Measurements from ENCODE around the gene TTLL6.
A peak's percentile ranks its signal among the peaks of the same experiment; 100 is the strongest.

TTLL6 gene

DNA sequence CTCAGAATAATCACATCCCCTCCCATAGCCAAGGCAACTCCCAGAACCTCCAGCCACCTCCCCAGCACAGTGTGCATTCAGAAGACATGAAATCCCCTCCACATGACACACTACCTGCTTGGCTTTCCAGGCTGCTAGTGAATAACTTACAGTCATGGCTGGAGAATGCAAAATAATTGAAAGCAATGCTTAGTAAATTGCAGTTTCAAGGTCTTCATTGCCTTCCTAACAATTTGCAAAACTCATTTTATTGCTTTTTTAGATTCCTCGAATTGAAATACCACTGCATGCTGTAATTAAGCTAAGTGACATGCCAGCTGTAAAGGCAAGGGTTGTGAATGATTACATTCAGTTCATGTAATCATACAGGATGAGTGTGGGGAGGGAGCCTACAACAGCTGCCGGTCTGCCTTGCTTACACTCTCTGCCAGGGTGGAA, 59.5 kb downstream of the TTLL6 start:
- no peak overlapping the region for H3K27ac ChIP-seq (ENCODE audit: low read depth, low read length)
- no peak overlapping the region for H3K9ac ChIP-seq (ENCODE audit: low read length)
- no peak overlapping the region for H3K4me3 ChIP-seq (ENCODE audit: low read depth, low read length)
- H3K27me3 ChIP-seq (ENCODE audit: control insufficient read depth, insufficient read depth, low read length) = peaks cover 95% of the 10 kb centered on the region
- no peaks in the 10 kb centered on the region for H3K9me3 ChIP-seq (ENCODE audit: control insufficient read depth, insufficient read depth, low read depth, low read length)
- H3K36me3 ChIP-seq (ENCODE audit: control insufficient read depth, insufficient read depth, low read length) = no peaks in the 10 kb centered on the region
- no peaks in the 10 kb centered on the region; the same call in 1 of the 2 replicates for H3K4me1 ChIP-seq (ENCODE audit: control insufficient read depth, insufficient read depth, low read length)

DNA sequence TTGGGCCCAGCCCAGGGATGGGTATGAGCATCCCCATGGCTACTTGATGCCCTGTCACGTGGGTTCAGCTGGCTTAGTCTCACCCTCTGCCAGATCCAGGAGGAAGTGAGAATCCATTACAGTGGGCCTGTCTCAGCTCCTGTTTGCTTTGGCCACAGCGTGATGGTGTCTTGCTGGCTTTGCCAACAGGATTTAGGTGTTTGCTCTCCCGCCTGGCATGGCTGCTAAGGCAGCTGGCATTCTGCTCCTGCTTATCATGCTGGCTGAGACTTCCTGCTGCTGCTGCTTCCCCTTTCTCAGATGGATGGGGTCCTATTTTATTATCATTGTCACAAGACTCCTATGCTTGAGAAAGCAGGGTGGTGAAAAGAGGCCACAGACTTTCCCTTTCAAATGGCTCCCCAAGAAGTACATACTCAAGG, 60.2 kb downstream of the TTLL6 start:
- no peaks in the 10 kb centered on the region for H3K9me3 ChIP-seq (ENCODE audit: control insufficient read depth, insufficient read depth, low read depth, low read length)
- H3K4me1 ChIP-seq (ENCODE audit: control insufficient read depth, insufficient read depth, low read length) = peaks cover 4% of the 10 kb centered on the region; the same call in 1 of the 2 replicates
- no peak overlapping the region for H3K4me3 ChIP-seq (ENCODE audit: low read depth, low read length)
- H3K9ac ChIP-seq (ENCODE audit: low read length) = no peak overlapping the region
- peaks cover 95% of the 10 kb centered on the region for H3K27me3 ChIP-seq (ENCODE audit: control insufficient read depth, insufficient read depth, low read length)
- H3K36me3 ChIP-seq (ENCODE audit: control insufficient read depth, insufficient read depth, low read length) = no peaks in the 10 kb centered on the region
- no peak overlapping the region for H3K27ac ChIP-seq (ENCODE audit: low read depth, low read length)

GRCh38 chr17:48755356-48755755, 61.7 kb downstream of the TTLL6 start:
- Histone ChIP-seq H3K4me3 (ENCODE audit: low read depth, low read length) (peak overlapping the region; percentile 36), H3K9ac (ENCODE audit: low read length) (no peak overlapping the region), H3K27me3 (ENCODE audit: control insufficient read depth, insufficient read depth, low read length) (peaks cover 96% of the 10 kb centered on the region), H3K4me1 (ENCODE audit: control insufficient read depth, insufficient read depth, low read length) (peaks cover 5% of the 10 kb centered on the region; the same call in 1 of the 2 replicates), H3K36me3 (ENCODE audit: control insufficient read depth, insufficient read depth, low read length) (no peaks in the 10 kb centered on the region), H3K9me3 (ENCODE audit: control insufficient read depth, insufficient read depth, low read depth, low read length) (no peaks in the 10 kb centered on the region), H3K27ac (ENCODE audit: low read depth, low read length) (no peak overlapping the region)

DNA sequence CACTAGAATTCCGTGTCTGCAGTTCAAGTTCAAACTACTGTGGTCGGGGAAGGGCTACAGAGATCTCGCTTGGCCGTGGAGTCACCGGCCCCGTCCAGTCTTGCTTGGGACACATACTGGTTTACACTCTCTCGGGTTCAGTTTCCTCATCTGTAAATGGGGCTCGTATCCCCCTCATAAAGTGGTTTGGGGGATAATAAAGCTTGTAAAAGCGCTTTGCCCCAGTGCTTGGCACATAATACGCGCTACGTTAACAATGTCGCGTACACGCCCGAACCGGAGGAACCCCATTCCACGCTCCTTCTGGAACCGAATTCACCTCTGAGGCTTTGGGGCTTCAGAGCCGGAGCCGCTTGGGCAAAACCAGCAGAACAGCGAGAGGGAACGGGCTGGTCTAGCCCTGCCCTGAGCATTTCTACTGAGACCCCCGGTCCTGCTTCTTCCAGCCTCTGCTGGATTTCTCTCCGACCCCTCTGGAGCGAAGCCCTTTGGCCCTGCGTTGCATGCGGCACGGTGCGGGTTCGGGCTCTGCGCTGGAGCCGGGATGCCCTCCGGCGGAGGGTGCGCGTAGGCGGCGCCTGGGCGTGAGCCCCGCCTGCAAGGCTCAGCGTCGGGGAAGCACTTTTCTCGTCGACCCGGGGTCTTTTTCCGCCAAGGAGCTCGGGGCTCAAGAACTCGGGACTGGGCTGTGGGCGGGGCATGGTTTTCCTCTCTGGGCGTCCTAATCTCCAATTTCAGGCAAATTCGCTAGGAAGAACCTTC, 62.3 kb downstream of the TTLL6 start:
- Histone ChIP-seq H3K4me1 (ENCODE audit: control insufficient read depth, insufficient read depth, low read length) (peaks cover 6% of the 10 kb centered on the region; the same call in 1 of the 2 replicates), H3K27me3 (ENCODE audit: control insufficient read depth, insufficient read depth, low read length) (peaks cover 98% of the 10 kb centered on the region), H3K36me3 (ENCODE audit: control insufficient read depth, insufficient read depth, low read length) (no peaks in the 10 kb centered on the region), H3K27ac (ENCODE audit: low read depth, low read length) (no peak overlapping the region), H3K9ac (ENCODE audit: low read length) (no peak overlapping the region), H3K4me3 (ENCODE audit: low read depth, low read length) (peak overlapping the region; percentile 36), H3K9me3 (ENCODE audit: control insufficient read depth, insufficient read depth, low read depth, low read length) (no peaks in the 10 kb centered on the region)

GRCh38 chr17:48753794-48754499, 63.1 kb downstream of the TTLL6 start:
- peaks cover 98% of the 10 kb centered on the region for H3K27me3 ChIP-seq (ENCODE audit: control insufficient read depth, insufficient read depth, low read length)
- no peak overlapping the region for H3K9ac ChIP-seq (ENCODE audit: low read length)
- peak overlapping the region; percentile 36; the same call in 1 of the 2 replicates for H3K4me3 ChIP-seq (ENCODE audit: low read depth, low read length)

GRCh38 chr17:48752399-48753288, 64.4 kb downstream of the TTLL6 start:
- peaks cover 11% of the 10 kb centered on the region; the same call in 1 of the 2 replicates for H3K4me1 ChIP-seq (ENCODE audit: control insufficient read depth, insufficient read depth, low read length)
- peaks cover 100% of the 10 kb centered on the region for H3K27me3 ChIP-seq (ENCODE audit: control insufficient read depth, insufficient read depth, low read length)

More at GRCh38 chr17:48753794-48754499, 63.1 kb downstream of the TTLL6 start:
- H3K27ac ChIP-seq (ENCODE audit: low read depth, low read length) = no peak overlapping the region
- H3K9me3 ChIP-seq (ENCODE audit: control insufficient read depth, insufficient read depth, low read depth, low read length) = no peaks in the 10 kb centered on the region
- no peaks in the 10 kb centered on the region for H3K36me3 ChIP-seq (ENCODE audit: control insufficient read depth, insufficient read depth, low read length)
- H3K4me1 ChIP-seq (ENCODE audit: control insufficient read depth, insufficient read depth, low read length) = peaks cover 8% of the 10 kb centered on the region; the same call in 1 of the 2 replicates

DNA sequence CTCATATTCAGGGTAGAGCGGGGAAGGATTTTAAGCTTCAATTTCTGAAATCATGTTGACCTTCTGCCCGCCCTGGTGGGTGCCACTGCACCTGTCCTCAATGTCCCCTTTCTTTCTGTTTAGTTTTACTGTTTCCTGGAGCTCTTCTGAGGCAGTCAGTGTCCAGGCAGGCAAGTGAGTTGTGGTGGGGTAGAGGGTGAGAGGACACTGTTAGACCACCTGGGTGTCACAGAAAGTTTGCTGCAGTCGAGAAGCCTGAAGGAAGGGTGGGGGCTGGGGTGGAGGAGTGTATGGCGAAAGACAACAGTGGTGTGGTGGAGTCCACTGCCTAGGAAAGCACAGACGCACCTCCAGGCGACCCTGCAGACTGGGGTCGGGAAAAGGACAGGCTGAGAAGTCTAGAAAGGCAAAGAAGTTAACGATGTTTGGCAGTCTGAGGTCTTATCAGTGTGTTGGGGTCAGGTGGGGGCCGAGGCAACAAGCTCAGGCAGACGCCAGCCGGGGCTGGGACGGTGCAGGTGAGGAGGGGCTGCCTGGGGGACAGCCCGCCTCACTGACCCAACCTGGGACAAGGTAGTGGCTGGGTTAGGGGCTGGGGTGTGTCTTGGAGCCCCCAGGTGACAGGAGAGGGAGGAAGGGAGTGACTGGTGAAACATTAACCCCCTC, 65.2 kb downstream of the TTLL6 start:
- Histone ChIP-seq H3K27ac (ENCODE audit: low read depth, low read length) (no peak overlapping the region), H3K9ac (ENCODE audit: low read length) (no peak overlapping the region), H3K4me1 (ENCODE audit: control insufficient read depth, insufficient read depth, low read length) (peaks cover 16% of the 10 kb centered on the region; the same call in 1 of the 2 replicates), H3K36me3 (ENCODE audit: control insufficient read depth, insufficient read depth, low read length) (no peaks in the 10 kb centered on the region), H3K4me3 (ENCODE audit: low read depth, low read length) (no peak overlapping the region), H3K9me3 (ENCODE audit: control insufficient read depth, insufficient read depth, low read depth, low read length) (no peaks in the 10 kb centered on the region), H3K27me3 (ENCODE audit: control insufficient read depth, insufficient read depth, low read length) (peaks cover 100% of the 10 kb centered on the region)

More at GRCh38 chr17:48752399-48753288, 64.4 kb downstream of the TTLL6 start:
- Histone ChIP-seq H3K27ac (ENCODE audit: low read depth, low read length) (no peak overlapping the region), H3K4me3 (ENCODE audit: low read depth, low read length) (0 out of 2 replicates have a peak overlapping the region, but pooled peaks have one; percentile 1), H3K9ac (ENCODE audit: low read length) (no peak overlapping the region), H3K36me3 (ENCODE audit: control insufficient read depth, insufficient read depth, low read length) (no peaks in the 10 kb centered on the region), H3K9me3 (ENCODE audit: control insufficient read depth, insufficient read depth, low read depth, low read length) (no peaks in the 10 kb centered on the region)

DNA sequence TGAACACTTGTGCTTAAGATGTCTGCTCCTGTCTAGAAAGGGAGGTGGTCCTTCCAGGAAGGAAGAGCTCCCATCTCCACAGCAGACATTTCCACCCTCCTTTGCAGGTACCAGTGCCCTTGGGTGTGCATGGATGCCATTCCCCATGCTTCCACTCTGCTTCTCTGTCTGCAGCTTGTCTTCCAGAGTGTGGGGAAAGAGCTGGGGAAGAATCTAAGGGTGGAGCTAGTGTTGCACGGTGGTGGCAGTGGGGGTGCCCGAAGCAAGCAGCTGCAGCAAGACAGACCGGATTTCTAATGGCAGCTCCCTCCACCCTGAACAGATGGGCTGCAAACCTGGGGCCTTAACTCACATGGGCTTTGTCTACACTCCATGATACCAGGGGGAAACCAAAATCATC, 65.9 kb downstream of the TTLL6 start:
- Histone ChIP-seq H3K9ac (ENCODE audit: low read length) (no peak overlapping the region), H3K9me3 (ENCODE audit: control insufficient read depth, insufficient read depth, low read depth, low read length) (no peaks in the 10 kb centered on the region), H3K36me3 (ENCODE audit: control insufficient read depth, insufficient read depth, low read length) (no peaks in the 10 kb centered on the region), H3K27ac (ENCODE audit: low read depth, low read length) (no peak overlapping the region), H3K4me3 (ENCODE audit: low read depth, low read length) (no peak overlapping the region), H3K27me3 (ENCODE audit: control insufficient read depth, insufficient read depth, low read length) (peaks cover 100% of the 10 kb centered on the region), H3K4me1 (ENCODE audit: control insufficient read depth, insufficient read depth, low read length) (peaks cover 21% of the 10 kb centered on the region; the same call in 1 of the 2 replicates)

DNA sequence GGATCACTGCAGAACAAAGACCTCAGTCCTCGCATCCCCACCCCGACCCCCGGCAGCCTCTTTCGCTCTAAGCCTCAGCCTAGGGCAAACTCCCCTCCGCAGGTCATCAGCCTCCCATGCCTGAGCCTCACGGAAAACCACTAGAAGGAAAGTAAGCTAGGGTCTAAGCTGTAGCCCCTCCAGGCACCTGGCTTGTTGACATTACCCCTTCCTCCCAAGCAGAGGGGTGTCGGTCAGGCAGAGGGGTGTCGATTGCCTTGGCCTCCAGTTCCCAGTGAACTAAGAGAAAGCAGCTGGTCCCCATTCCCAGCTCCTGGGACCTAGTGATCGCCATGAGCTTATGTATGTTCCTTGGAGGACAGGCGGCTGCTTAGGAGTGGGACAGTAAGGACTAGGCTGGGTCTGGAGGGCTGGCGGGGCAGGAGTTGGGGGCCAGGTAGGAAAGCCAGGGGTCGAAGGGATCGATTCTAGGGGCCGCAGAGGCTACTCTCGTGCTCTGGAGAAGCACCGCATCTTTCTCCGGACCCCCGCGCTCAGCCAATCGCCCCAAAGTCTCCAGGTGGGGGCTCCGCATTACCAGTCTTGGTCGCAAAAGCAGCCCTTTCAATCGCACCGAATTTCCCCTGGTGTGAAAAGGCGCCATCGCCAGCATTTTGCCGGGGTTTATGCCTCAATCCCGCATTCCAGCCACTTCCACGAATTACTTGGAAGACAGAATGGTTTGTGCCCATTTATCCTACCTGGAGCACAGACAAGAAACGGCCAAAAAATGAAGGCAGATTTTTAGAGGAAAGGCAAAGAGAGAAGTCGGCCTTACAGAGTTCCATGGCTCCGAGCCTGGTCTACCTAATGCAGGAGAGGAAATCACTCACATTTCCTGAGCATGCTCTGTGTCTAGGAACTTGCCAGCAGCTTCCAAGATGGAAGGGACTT, 67.1 kb downstream of the TTLL6 start:
- Histone ChIP-seq H3K4me1 (ENCODE audit: control insufficient read depth, insufficient read depth, low read length) (peaks cover 24% of the 10 kb centered on the region; the same call in 1 of the 2 replicates), H3K27me3 (ENCODE audit: control insufficient read depth, insufficient read depth, low read length) (peaks cover 100% of the 10 kb centered on the region)

More for the DNA sequence above, 67.1 kb downstream of the TTLL6 start:
- peak overlapping the region; percentile 29; the same call in 1 of the 2 replicates for H3K4me3 ChIP-seq (ENCODE audit: low read depth, low read length)
- no peak overlapping the region for H3K27ac ChIP-seq (ENCODE audit: low read depth, low read length)
- H3K9ac ChIP-seq (ENCODE audit: low read length) = no peak overlapping the region
- H3K9me3 ChIP-seq (ENCODE audit: control insufficient read depth, insufficient read depth, low read depth, low read length) = no peaks in the 10 kb centered on the region
- H3K36me3 ChIP-seq (ENCODE audit: control insufficient read depth, insufficient read depth, low read length) = no peaks in the 10 kb centered on the region
